NCI-H1105 treated with DMSO at 0.1 percent for 48 hours (cell line): ENCODE results near the gene RALBP1.

ENCODE experiments used
- DNase-seq: peaks from one replicate; lab custom pipeline; 2025; lab: John Stamatoyannopoulos, UW

Gene RALBP1

GRCh38 chr18:9508446-9509025 is 33.2 kb downstream of the RALBP1 start:
- no peak for DNase-seq

GRCh38 chr18:9513971-9514512 is 38.7 kb downstream of the RALBP1 start:
- DNase-seq: no peak

GRCh38 chr18:9516437-9517064 is 41.2 kb downstream of the RALBP1 start:
- DNase-seq: peak; percentile 39

GRCh38 chr18:9517869-9518268 is 42.6 kb downstream of the RALBP1 start:
- DNase-seq: no peak

GRCh38 chr18:9519399-9519798 is 44.1 kb downstream of the RALBP1 start:
- DNase-seq: no peak

- no peak for DNase-seq
These were observed 45.4 kb downstream of the RALBP1 start for GRCh38 chr18:9520666-9521065.

GRCh38 chr18:9521770-9522169 is 46.5 kb downstream of the RALBP1 start:
- no peak for DNase-seq

- no peak for DNase-seq
These were observed 47.6 kb downstream of the RALBP1 start for GRCh38 chr18:9522952-9523351.

- no peak for DNase-seq
These were observed 51.1 kb downstream of the RALBP1 start for GRCh38 chr18:9526458-9526857.

GRCh38 chr18:9530226-9531009 is 55.1 kb downstream of the RALBP1 start:
- no peak for DNase-seq

GRCh38 chr18:9531791-9532410 is 56.6 kb downstream of the RALBP1 start:
- no peak for DNase-seq

- DNase-seq: no peak
These were observed 59.5 kb downstream of the RALBP1 start for GRCh38 chr18:9534844-9535243.

- no peak for DNase-seq
These were observed 60.2 kb downstream of the RALBP1 start for GRCh38 chr18:9535430-9535991.

- no peak for DNase-seq
These were observed 61.2 kb downstream of the RALBP1 start for GRCh38 chr18:9536354-9537152.

- DNase-seq: no peak
These were observed 62.4 kb downstream of the RALBP1 start for GRCh38 chr18:9537677-9538076.

- DNase-seq: no peak
These were observed 64.0 kb downstream of the RALBP1 start for GRCh38 chr18:9539283-9539682.

- DNase-seq: no peak
These were observed 64.6 kb downstream of the RALBP1 start for GRCh38 chr18:9539938-9540337.

- no peak for DNase-seq
These were observed 67.6 kb downstream of the RALBP1 start for GRCh38 chr18:9542924-9543323.

GRCh38 chr18:9545029-9545428 is 69.7 kb downstream of the RALBP1 start:
- no peak for DNase-seq

GRCh38 chr18:9546468-9546867 is 71.2 kb downstream of the RALBP1 start:
- no peak for DNase-seq

GRCh38 chr18:9547782-9548181 is 72.5 kb downstream of the RALBP1 start:
- peak; percentile 63 for DNase-seq
